SU-DHL-6 (cell line): ENCODE measurements around the gene SLC7A9.

Source experiments
- EZH2phosphoT487 ChIP-seq: fragments of 200-600 bp; sonication (generic), shearing (Covaris generic); conservative IDR thresholded peaks from 2 replicates; pipeline ENCODE4 v1.6.1; 2018; ENCODE audit warnings: mild to moderate bottlenecking, antibody characterized with exemption, low read length, moderate library complexity, mixed read lengths
- TF ChIP-seq, protein P1 (sequence below): fragments of 200-600 bp; sonication (generic); IDR thresholded peaks from one replicate; pipeline ENCODE4 v1.5.1; 2017; ENCODE audit warnings: antibody characterized with exemption, mild to moderate bottlenecking, low read length, moderate library complexity; ENCODE audit not compliant: insufficient read depth, poor library complexity, severe bottlenecking

DNA sequence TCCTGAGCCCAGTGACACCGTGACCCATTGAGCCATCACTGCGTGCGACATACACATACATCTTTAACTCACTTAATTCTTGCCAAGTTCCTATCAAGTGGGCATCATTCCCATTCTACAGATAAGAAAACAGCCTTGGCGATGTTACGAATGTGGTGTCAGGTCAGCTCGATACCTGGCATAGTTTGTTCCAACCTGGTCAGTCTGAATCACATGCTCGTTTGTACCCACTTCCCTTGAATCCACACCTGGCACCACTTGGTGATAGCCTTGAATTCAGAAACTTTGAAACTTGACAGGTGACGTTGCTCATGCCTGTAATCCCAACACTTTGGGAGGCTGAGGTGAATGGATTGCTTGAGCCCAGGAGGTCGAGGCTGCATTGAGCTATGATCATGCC is 59.1 kb downstream of the SLC7A9 start:
- TF ChIP-seq, protein P1, sequence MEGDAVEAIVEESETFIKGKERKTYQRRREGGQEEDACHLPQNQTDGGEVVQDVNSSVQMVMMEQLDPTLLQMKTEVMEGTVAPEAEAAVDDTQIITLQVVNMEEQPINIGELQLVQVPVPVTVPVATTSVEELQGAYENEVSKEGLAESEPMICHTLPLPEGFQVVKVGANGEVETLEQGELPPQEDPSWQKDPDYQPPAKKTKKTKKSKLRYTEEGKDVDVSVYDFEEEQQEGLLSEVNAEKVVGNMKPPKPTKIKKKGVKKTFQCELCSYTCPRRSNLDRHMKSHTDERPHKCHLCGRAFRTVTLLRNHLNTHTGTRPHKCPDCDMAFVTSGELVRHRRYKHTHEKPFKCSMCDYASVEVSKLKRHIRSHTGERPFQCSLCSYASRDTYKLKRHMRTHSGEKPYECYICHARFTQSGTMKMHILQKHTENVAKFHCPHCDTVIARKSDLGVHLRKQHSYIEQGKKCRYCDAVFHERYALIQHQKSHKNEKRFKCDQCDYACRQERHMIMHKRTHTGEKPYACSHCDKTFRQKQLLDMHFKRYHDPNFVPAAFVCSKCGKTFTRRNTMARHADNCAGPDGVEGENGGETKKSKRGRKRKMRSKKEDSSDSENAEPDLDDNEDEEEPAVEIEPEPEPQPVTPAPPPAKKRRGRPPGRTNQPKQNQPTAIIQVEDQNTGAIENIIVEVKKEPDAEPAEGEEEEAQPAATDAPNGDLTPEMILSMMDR, result no peak
- TF ChIP-seq EZH2phosphoT487, result no peak
